ENCODE data around the gene IFRD2. TPM values are rescaled to one million over a fixed set of nuclear protein-coding genes. Genes with fewer than 3 reads are reported as not detected.

Gene IFRD2
- total and polyA plus RNA-seq, 2 of the 8 experiments (the other 6 are each of a cell fraction or from before 2014, with no cell fraction given): 76.7 to 88.8 TPM

GRCh38 chr3:50260942-50261441, 31.2 kb downstream of the IFRD2 start:
- CTCF ChIA-PET (ENCODE audit: partially characterized antibody): interaction anchor here (1.1 to 53.5 kb wide), 7 partner anchors 9 to 68 kb away, joined by 3 to 2149 read pairs (median 142); partner anchors contain the start of genes GNAI2, GNAT1, HYAL2 and LSMEM2
- H3K4ac ChIP-seq (replicated peaks; ENCODE audit: insufficient read length, low read depth, low read length): no peak overlapping the region
- no peak overlapping the region for H2BK20ac ChIP-seq (ENCODE audit: low read length)
- H2AFZ ChIP-seq (ENCODE audit: low read length): no peak overlapping the region
- H2BK120ac ChIP-seq (replicated peaks; ENCODE audit: low read depth, low read length): peak overlapping the region; percentile 67
- TF ChIP-seq EP300 (IDR thresholded peaks at IDR 0.05; ENCODE audit: borderline replicate concordance in 1 of 2, low read depth in 2 of 2, low read length in 2 of 2): no peak
- no peak for TF ChIP-seq HDAC6 (IDR thresholded peaks at IDR 0.05; ENCODE audit: low read depth, low read length)
- no peak for TF ChIP-seq JUND (IDR thresholded peaks at IDR 0.05; ENCODE audit: low read length)
- no peak for TF ChIP-seq SIX5 (IDR thresholded peaks at IDR 0.05; ENCODE audit: low read depth, low read length)
- no peak for TF ChIP-seq CBX5 (IDR thresholded peaks at IDR 0.05; ENCODE audit: low read depth, low read length)
- TF ChIP-seq NANOG (IDR thresholded peaks at IDR 0.05; ENCODE audit: insufficient read depth, low read depth, low read length, poor library complexity, severe bottlenecking): no peak
- no peak for TF ChIP-seq FOSL1 (IDR thresholded peaks at IDR 0.05; ENCODE audit: insufficient read depth, low read depth, low read length)
- no peak for TF ChIP-seq EZH2 (IDR thresholded peaks at IDR 0.05; ENCODE audit: low read depth, low read length, severe bottlenecking)
- TF ChIP-seq EGR1 (IDR thresholded peaks at IDR 0.05; ENCODE audit: borderline replicate concordance, low read depth, low read length): no peak
- H4K5ac ChIP-seq (ENCODE audit: insufficient read length, low read depth, low read length): no peak overlapping the region
- H3K4me1 ChIP-seq (replicated peaks in 1 of 4; ENCODE audit: control insufficient read depth in 3 of 4, insufficient read depth in 4 of 4, low read length in 3 of 4): peaks cover 0 to 33% (median 27%) of the 10 kb centered on the region in 4 experiments; a peak in 6 of 7 replicates
- H3K9ac ChIP-seq (replicated peaks in 1 of 4; ENCODE audit: extremely low read depth in 1 of 4, low read depth in 3 of 4, low read length in 3 of 4): 0 out of 7 replicates have a peak overlapping the region, but pooled peaks of 2 of the 4 experiments have one; percentile 76 to 79
- H4K20me1 ChIP-seq (replicated peaks in 1 of 2; ENCODE audit: control insufficient read depth in 1 of 2, insufficient read depth in 2 of 2, low read length in 2 of 2): peaks cover 2 to 7% of the 10 kb centered on the region in 2 experiments
- H3K79me2 ChIP-seq (ENCODE audit: control insufficient read depth in 1 of 2, insufficient read depth in 2 of 2, low read length in 2 of 2): no peaks in the 10 kb centered on the region
- 87% methylated on average over 5 of the region's 5 CpGs; no CpG with 5 or more reads in 1 of the 2 experiments for WGBS, 2 experiments (ENCODE audit: extremely low coverage in 1 of 2, insufficient coverage in 1 of 2, insufficient read length in 1 of 2, insufficient replicate concordance in 2 of 2, low coverage in 1 of 2, low lambda C conversion rate in 2 of 2, missing lambda C conversion rate in 1 of 2)
- H4K8ac ChIP-seq (ENCODE audit: extremely low read depth, insufficient read depth, low read length): peak overlapping the region; percentile 83; the same call in 1 of the 2 replicates
- peaks cover 2% of the 10 kb centered on the region; the same call in 1 of the 2 replicates for H3K23me2 ChIP-seq (ENCODE audit: low read depth, low read length)
- H2AK5ac ChIP-seq (ENCODE audit: low read depth, low read length): no peak overlapping the region
- H2BK15ac ChIP-seq (ENCODE audit: low read length): peak overlapping the region; percentile 92
- H3K4me3 ChIP-seq (ENCODE audit: extremely low read depth in 1 of 4, insufficient read depth in 2 of 4, low read depth in 3 of 4, low read length in 4 of 4): peak overlapping the region in 3 of 4 experiments; percentile 28 to 60 (median 40); a peak in 4 of 8 replicates
- H3K27ac ChIP-seq (ENCODE audit: low read depth, low read length): no peak overlapping the region
- H4K91ac ChIP-seq (replicated peaks; ENCODE audit: insufficient read length, low read length): peak overlapping the region; percentile 68
- no peaks in the 10 kb centered on the region; a peak in 1 of 7 replicates for H3K27me3 ChIP-seq (replicated peaks in 1 of 4; ENCODE audit: control insufficient read depth in 3 of 4, extremely low read depth in 1 of 4, insufficient read depth in 3 of 4, low read length in 3 of 4)
- H2BK5ac ChIP-seq (ENCODE audit: low read depth, low read length): peak overlapping the region; percentile 27; the same call in 1 of the 2 replicates
- peak overlapping the region; percentile 78; the same call in 1 of the 2 replicates for H2BK12ac ChIP-seq (ENCODE audit: low read depth, low read length)
- DNase-seq (ENCODE audit: low read depth in 1 of 2, low spot score in 2 of 2) (no peak), FAIRE-seq (no peak)
- H3K79me1 ChIP-seq (ENCODE audit: low read depth, low read length): no peaks in the 10 kb centered on the region
- H3K23ac ChIP-seq (ENCODE audit: insufficient read length): no peak overlapping the region
- no peak overlapping the region for H3K56ac ChIP-seq (replicated peaks; ENCODE audit: insufficient read length, low read depth, low read length)
- H3K36me3 ChIP-seq (ENCODE audit: control insufficient read depth in 2 of 4, insufficient read depth in 4 of 4, low read length in 3 of 4): peaks cover 12 to 23% (median 16%) of the 10 kb centered on the region in 4 experiments; a peak in 6 of 8 replicates
- no peaks in the 10 kb centered on the region for H3K9me3 ChIP-seq (ENCODE audit: insufficient read depth in 2 of 2, low read depth in 1 of 2, low read length in 1 of 2)
- POLR2A ChIA-PET (ENCODE audit: partially characterized antibody): interaction anchor here (0.8 to 4.3 kb wide), 13 partner anchors 10 to 134 kb away, joined by 3 to 35 read pairs (median 4); partner anchors contain the start of genes HYAL3, IFRD2, NAA80 and SEMA3B
- peak overlapping the region; percentile 84; the same call in 1 of the 2 replicates for H3K18ac ChIP-seq (ENCODE audit: extremely low read depth, low read length)
- peak overlapping the region; percentile 40 to 73; a peak in 3 of 4 replicates for H3K4me2 ChIP-seq (ENCODE audit: insufficient read depth in 1 of 2, low read depth in 2 of 2, low read length in 2 of 2)
- H3K14ac ChIP-seq (ENCODE audit: insufficient read length): no peak overlapping the region

Data from H1 (cell line).